Fibroblast of lung (primary cell): ENCODE data around the gene PCSK7. TPM values are rescaled to one million over a fixed set of nuclear protein-coding genes. Genes with fewer than 3 reads are reported as not detected.
"Not testable (repeated sequence)": the region's sequence is repeated elsewhere in the genome, so short reads cannot be mapped to it uniquely, and the experiment has no call there.

Experiments
- DNase-seq, 2 donors: peaks; one replicate each; pipeline versions ENCODE4 v3.0.0 to v3.0.0-alpha.2; 2010; ENCODE audit warnings: low read depth in 2 of 2
- H2AFZ ChIP-seq: 2 replicates; pipeline ENCODE4 v1.5.1; 2012; ENCODE audit warnings: low read length, control low read depth, inconsistent platforms
- H3K27ac ChIP-seq: 2 replicates; pipeline ENCODE4 v1.5.1; 2011; ENCODE audit warnings: low read length, control low read depth; ENCODE audit not compliant: insufficient read depth
- H3K27me3 ChIP-seq: 2 replicates; pipeline ENCODE4 v1.5.1; 2011; ENCODE audit warnings: mild to moderate bottlenecking, low read length; ENCODE audit not compliant: control insufficient read depth, insufficient read depth
- H3K36me3 ChIP-seq: 2 replicates; pipeline ENCODE4 v1.5.1; 2011; ENCODE audit warnings: low read length; ENCODE audit not compliant: control insufficient read depth, insufficient read depth
- H3K4me1 ChIP-seq: 2 replicates; pipeline ENCODE4 v1.5.1; 2011; ENCODE audit warnings: low read length; ENCODE audit not compliant: control insufficient read depth, insufficient read depth; ENCODE audit errors: extremely low read depth
- H3K4me2 ChIP-seq: 2 replicates; pipeline ENCODE4 v1.5.1; 2011; ENCODE audit warnings: low read length, control low read depth; ENCODE audit not compliant: insufficient read depth; ENCODE audit errors: extremely low read depth
- H3K4me3 ChIP-seq, 4 experiments: fragments of 200-600 bp in 1 of 4; sonication (generic) in 1 of 4; replicated peaks in 1 of 4; 2 replicates each; pipeline ENCODE4 v1.5.1; 2011 to 2016; ENCODE audit warnings: low read length in 4 of 4, low read depth in 3 of 4, mild to moderate bottlenecking in 3 of 4, control low read depth in 2 of 4, inconsistent platforms in 1 of 4, mixed read lengths in 1 of 4; ENCODE audit not compliant: insufficient read depth in 1 of 4; ENCODE audit errors: control extremely low read depth in 1 of 4
- H3K79me2 ChIP-seq: 2 replicates; pipeline ENCODE4 v1.5.1; 2012; ENCODE audit warnings: mild to moderate bottlenecking, low read length, inconsistent platforms; ENCODE audit not compliant: control insufficient read depth, insufficient read depth
- H3K9ac ChIP-seq: 2 replicates; pipeline ENCODE4 v1.5.1; 2011; ENCODE audit warnings: mild to moderate bottlenecking, low read length, control low read depth; ENCODE audit not compliant: insufficient read depth
- H3K9me3 ChIP-seq: 2 replicates; pipeline ENCODE4 v1.5.1; 2012; ENCODE audit warnings: low read depth, low read length; ENCODE audit not compliant: control insufficient read depth, insufficient read depth
- H4K20me1 ChIP-seq: 2 replicates; pipeline ENCODE4 v1.5.1; 2011; ENCODE audit warnings: low read length; ENCODE audit not compliant: control insufficient read depth, insufficient read depth; ENCODE audit errors: extremely low read depth
- EZH2 ChIP-seq: IDR thresholded peaks from 2 replicates; pipeline ENCODE4 v1.5.1; 2012; ENCODE audit warnings: low read length, control low read depth, mild to moderate bottlenecking; ENCODE audit errors: missing control alignments
- polyA plus RNA-seq, 2 donors: library from polyadenylated mRNA; depleted of rRNA in 1 of 2; stranded (reverse) in 1 of 2; unstranded in 1 of 2; fragments of >200 nt; gene quantifications; 2 replicates each; pipeline ENCODE4 v1.2.1, GENCODE V29; 2011 to 2012; ENCODE audit warnings: missing spikeins in 1 of 2
- total RNA-seq: library from RNA; depleted of rRNA; stranded (reverse); fragments of >200 nt; gene quantifications from 2 replicates; pipeline ENCODE4 v1.2.1, GENCODE V29; 2014
- TF ChIP-seq, protein P1 (sequence below), 2 donors: IDR thresholded peaks in 1 of 2; conservative IDR thresholded peaks in 1 of 2; 1 replicate in 1 of 2; 2 replicates in 1 of 2; pipeline ENCODE4 v1.5.1; 2011 to 2012; ENCODE audit warnings: low read length in 2 of 2, control low read depth in 1 of 2, inconsistent platforms in 1 of 2, low read depth in 1 of 2, mild to moderate bottlenecking in 1 of 2

Gene PCSK7
- total and polyA plus RNA-seq, 2 donors (not counting 1 experiment from before 2014, with no cell fraction given): 26.8 to 38.3 TPM

DNA sequence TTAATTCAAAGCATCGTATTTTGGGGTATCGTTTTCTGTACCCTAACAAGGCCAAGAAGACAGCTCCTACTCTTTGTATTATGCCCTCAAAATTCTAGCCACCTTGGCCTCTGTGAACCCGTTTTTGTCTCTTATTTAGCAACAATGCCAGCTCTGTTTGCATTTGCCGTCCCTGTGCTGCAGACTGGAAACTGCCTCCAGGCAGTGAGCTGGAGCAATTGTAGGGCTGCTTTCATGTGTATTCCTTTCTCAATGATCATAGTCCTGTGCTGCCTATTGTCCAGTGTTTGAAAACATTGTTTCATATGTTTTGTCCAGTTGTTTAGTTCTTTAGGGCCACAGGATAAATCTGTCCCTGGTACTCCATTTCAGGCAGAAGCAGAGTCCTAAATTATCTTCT is 39.3 kb upstream of the PCSK7 start:
- H3K79me2 ChIP-seq: no peaks in the 10 kb centered on the region
- no peak overlapping the region for H3K4me3 ChIP-seq
- H3K9me3 ChIP-seq: no peaks in the 10 kb centered on the region
- H3K27ac ChIP-seq: no peak overlapping the region
- no peak for DNase-seq
- H3K4me1 ChIP-seq: no peaks in the 10 kb centered on the region
- H3K9ac ChIP-seq: no peak overlapping the region
- no peak for TF ChIP-seq EZH2
- TF ChIP-seq, protein P1, sequence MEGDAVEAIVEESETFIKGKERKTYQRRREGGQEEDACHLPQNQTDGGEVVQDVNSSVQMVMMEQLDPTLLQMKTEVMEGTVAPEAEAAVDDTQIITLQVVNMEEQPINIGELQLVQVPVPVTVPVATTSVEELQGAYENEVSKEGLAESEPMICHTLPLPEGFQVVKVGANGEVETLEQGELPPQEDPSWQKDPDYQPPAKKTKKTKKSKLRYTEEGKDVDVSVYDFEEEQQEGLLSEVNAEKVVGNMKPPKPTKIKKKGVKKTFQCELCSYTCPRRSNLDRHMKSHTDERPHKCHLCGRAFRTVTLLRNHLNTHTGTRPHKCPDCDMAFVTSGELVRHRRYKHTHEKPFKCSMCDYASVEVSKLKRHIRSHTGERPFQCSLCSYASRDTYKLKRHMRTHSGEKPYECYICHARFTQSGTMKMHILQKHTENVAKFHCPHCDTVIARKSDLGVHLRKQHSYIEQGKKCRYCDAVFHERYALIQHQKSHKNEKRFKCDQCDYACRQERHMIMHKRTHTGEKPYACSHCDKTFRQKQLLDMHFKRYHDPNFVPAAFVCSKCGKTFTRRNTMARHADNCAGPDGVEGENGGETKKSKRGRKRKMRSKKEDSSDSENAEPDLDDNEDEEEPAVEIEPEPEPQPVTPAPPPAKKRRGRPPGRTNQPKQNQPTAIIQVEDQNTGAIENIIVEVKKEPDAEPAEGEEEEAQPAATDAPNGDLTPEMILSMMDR (conservative IDR thresholded peaks at IDR 0.05 in 1 of 2, IDR thresholded peaks at IDR 0.05 in 1 of 2; ENCODE audit: low read depth in 1 of 2, low read length in 2 of 2): no peak
- no peak overlapping the region for H3K4me2 ChIP-seq
- no peaks in the 10 kb centered on the region for H3K36me3 ChIP-seq
- no peak overlapping the region for H2AFZ ChIP-seq
- no peaks in the 10 kb centered on the region for H4K20me1 ChIP-seq
- no peaks in the 10 kb centered on the region for H3K27me3 ChIP-seq

- no peaks in the 10 kb centered on the region for H3K9me3 ChIP-seq
- H3K4me3 ChIP-seq: no peak overlapping the region
- no peak overlapping the region for H3K4me2 ChIP-seq
- no peak overlapping the region for H2AFZ ChIP-seq
- no peaks in the 10 kb centered on the region for H3K27me3 ChIP-seq
- no peaks in the 10 kb centered on the region for H3K4me1 ChIP-seq
- H3K36me3 ChIP-seq: no peaks in the 10 kb centered on the region
- no peak for DNase-seq
- no peak for TF ChIP-seq EZH2
- TF ChIP-seq, protein P1 (conservative IDR thresholded peaks at IDR 0.05 in 1 of 2, IDR thresholded peaks at IDR 0.05 in 1 of 2; ENCODE audit: low read depth in 1 of 2, low read length in 2 of 2): no peak
- no peak overlapping the region for H3K27ac ChIP-seq
- H3K79me2 ChIP-seq: no peaks in the 10 kb centered on the region
- H4K20me1 ChIP-seq: no peaks in the 10 kb centered on the region
- no peak overlapping the region for H3K9ac ChIP-seq
Measured at GRCh38 chr11:117269856-117270255, 38.0 kb upstream of the PCSK7 start.

DNA sequence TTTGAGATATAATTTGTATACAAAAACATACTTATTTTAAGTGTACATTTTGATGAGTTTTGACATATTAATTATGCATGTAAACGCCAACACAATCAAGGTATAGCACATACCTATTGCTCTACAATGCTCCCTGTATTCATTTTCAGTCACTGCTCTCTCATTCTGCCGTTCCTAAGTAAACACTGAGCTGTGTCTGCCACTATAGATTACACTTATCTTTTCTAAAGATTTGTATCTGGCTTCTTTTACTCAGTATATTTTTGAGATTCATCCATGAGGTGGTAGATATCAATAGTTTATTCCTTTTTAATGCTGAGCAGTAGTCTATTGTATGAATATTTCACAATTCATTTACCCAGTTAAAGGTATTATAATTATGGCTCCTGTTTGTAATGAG is 33.9 kb upstream of the PCSK7 start:
- H3K9ac ChIP-seq: no peak overlapping the region
- no peak overlapping the region for H3K4me3 ChIP-seq
- H3K36me3 ChIP-seq: no peaks in the 10 kb centered on the region
- no peaks in the 10 kb centered on the region for H3K79me2 ChIP-seq
- TF ChIP-seq, protein P1 (conservative IDR thresholded peaks at IDR 0.05 in 1 of 2, IDR thresholded peaks at IDR 0.05 in 1 of 2; ENCODE audit: low read depth in 1 of 2, low read length in 2 of 2): no peak
- TF ChIP-seq EZH2: no peak
- no peaks in the 10 kb centered on the region for H3K9me3 ChIP-seq
- DNase-seq: no peak
- no peaks in the 10 kb centered on the region for H4K20me1 ChIP-seq
- no peak overlapping the region for H3K27ac ChIP-seq
- no peak overlapping the region for H3K4me2 ChIP-seq
- no peaks in the 10 kb centered on the region for H3K27me3 ChIP-seq
- H3K4me1 ChIP-seq: no peaks in the 10 kb centered on the region
- H2AFZ ChIP-seq: no peak overlapping the region

- not testable (repeated sequence) for H3K79me2 ChIP-seq, H3K27me3 ChIP-seq, H4K20me1 ChIP-seq, H3K4me3 ChIP-seq, H3K9me3 ChIP-seq, H3K4me2 ChIP-seq, DNase-seq, H3K4me1 ChIP-seq, H2AFZ ChIP-seq, H3K27ac ChIP-seq, H3K9ac ChIP-seq, H3K36me3 ChIP-seq
Measured at GRCh38 chr11:117264624-117265323, 32.9 kb upstream of the PCSK7 start.
